ENCODE measurements around the gene IFNAR2. TPM values are rescaled to one million over a fixed set of nuclear protein-coding genes. Genes with fewer than 3 reads are reported as not detected.
"Not testable (repeated sequence)": the region's sequence is repeated elsewhere in the genome, so short reads cannot be mapped to it uniquely, and the experiment has no call there.

The IFNAR2 gene
- total RNA-seq, 1 experiment from 2014 or later: 5.1 TPM

DNA sequence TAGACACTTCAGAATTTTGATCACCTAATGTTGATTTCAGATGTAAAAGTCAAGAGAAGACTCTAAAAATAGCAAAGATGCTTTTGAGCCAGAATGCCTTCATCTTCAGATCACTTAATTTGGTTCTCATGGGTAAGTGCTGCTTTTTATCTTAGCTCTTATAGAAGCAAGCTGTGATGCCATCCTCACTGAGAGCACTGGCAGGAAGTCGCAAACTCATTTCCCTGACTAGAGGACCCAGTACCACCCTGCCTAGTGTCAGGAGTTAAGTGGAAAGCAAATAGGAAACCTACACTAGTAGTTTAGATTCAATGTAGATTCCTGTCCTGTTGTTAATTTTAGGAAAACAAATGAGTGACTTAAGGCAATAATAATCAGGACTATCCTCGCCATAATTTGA lies 12.1 kb downstream of the IFNAR2 start:
- peaks cover 21% of the 10 kb centered on the region for H3K36me3 ChIP-seq
- H3K9me3 ChIP-seq (replicated peaks): no peaks in the 10 kb centered on the region
- DNase-seq (ENCODE audit: low read depth in 1 of 2, low spot score in 2 of 2): no peak
- no peak overlapping the region for H3K27ac ChIP-seq
- no peaks in the 10 kb centered on the region for H3K27me3 ChIP-seq (replicated peaks)
- 0 out of 2 replicates have a peak, but pooled peaks cover 3% of the 10 kb centered on the region for H3K4me1 ChIP-seq (replicated peaks)
- no peak overlapping the region for H3K4me3 ChIP-seq

DNA sequence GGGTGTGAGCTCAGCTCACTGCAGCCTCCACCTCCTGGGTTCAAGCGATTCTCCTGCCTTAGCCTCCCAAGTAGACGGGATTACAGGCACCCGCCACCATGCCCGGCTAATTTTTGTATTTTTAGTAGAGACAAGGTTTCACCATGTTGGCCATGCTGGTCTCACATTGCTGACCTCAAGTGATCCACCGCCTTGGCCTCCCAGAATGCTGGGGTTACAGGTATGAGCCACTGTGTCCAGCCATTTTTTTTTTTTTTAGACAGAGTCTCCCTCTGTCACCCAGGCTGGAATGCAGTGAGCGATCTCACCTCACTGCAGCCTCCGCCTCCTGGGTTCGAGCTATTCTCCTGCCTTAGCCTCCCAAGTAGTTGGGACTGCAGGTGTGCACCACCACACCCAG lies 13.1 kb downstream of the IFNAR2 start:
- H3K36me3 ChIP-seq: peaks cover 28% of the 10 kb centered on the region
- H3K27ac ChIP-seq; DNase-seq (ENCODE audit: low read depth in 1 of 2, low spot score in 2 of 2); H3K4me3 ChIP-seq; H3K9me3 ChIP-seq (replicated peaks); H3K27me3 ChIP-seq (replicated peaks); H3K4me1 ChIP-seq (replicated peaks): not testable (repeated sequence)

DNA sequence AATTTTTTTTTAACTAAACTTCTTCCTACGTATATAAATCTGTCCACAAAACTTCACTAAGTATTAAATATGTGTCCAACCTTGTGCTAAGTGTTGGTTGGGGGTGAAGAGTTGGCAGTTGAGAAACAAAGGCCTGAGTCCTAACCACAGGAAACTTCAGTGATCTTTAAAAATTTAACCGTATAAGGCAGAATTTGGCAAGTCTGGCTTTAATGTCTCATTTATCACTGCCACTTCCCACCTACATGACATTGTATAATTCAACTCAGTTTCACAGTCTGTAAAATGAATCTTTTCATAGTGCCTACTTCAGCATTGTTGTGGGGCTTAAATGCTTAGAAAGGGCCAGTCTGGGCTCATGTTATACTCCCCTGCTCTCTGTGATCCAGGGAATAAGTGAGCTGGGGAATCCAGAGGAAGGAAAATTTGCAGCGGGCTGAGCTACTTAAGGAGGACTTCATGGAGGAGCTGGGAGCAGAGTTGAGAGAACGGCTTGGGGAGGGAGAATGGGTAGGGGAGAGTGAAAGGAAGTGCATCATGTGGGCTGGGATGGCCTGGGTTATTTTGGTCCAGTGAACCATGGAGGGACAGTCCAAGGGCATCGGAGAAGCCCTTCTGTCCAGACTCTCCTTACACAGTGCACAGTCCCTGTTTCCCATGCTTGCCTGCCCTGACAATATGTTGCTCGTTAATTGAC lies 14.5 kb downstream of the IFNAR2 start:
- H3K27me3 ChIP-seq (replicated peaks): no peaks in the 10 kb centered on the region
- DNase-seq (ENCODE audit: low read depth in 1 of 2, low spot score in 2 of 2): no peak
- peaks cover 39% of the 10 kb centered on the region for H3K36me3 ChIP-seq
- no peaks in the 10 kb centered on the region for H3K9me3 ChIP-seq (replicated peaks)
- H3K4me3 ChIP-seq: no peak overlapping the region
- no peaks in the 10 kb centered on the region for H3K4me1 ChIP-seq (replicated peaks)
- H3K27ac ChIP-seq: no peak overlapping the region

DNA sequence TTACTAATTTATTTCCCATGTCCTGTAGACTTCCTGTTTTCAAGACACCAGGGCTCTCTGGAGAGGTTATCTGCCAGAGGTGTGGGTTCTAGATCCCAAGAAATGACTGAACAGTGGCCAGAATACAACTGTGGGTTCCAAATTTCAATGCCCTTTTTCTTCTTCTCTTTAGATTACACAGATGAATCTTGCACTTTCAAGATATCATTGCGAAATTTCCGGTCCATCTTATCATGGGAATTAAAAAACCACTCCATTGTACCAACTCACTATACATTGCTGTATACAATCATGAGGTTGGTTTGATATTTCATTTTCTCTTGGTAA lies 15.0 kb downstream of the IFNAR2 start:
- Histone ChIP-seq H3K27ac (no peak overlapping the region), H3K27me3 (replicated peaks) (no peaks in the 10 kb centered on the region), H3K4me3 (no peak overlapping the region), H3K36me3 (peaks cover 44% of the 10 kb centered on the region), H3K4me1 (replicated peaks) (no peaks in the 10 kb centered on the region), H3K9me3 (replicated peaks) (no peaks in the 10 kb centered on the region)
- no peak for DNase-seq (ENCODE audit: low read depth in 1 of 2, low spot score in 2 of 2)

DNA sequence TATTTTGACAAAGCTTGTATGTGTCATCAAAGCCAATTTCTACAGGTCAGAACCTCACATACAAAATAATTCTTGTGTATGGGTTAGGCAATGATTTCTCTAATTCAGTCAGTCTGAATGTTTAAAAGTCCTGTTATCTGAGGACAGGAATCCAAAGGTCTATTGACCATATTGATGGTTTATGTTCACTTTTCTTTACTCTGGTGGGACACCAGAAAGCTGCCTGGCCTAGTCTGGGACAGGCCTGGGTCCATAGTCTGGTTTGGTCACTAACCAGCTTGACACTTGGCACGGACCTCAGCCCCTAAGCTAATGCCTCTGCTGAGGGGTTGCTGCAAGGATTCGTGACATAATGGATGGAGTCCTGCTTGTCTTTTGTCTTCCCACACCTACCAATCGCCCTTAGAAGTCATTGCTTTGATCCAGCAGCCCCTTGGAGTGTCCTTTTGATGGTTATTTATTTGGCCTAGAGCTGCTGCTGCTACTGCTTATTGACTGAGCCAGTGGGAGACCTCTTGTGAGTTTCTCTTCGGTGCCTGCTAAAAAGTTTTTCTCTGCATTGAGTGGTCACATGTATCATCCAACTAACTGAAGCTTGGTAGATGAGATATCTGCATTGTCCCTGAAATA lies 15.7 kb downstream of the IFNAR2 start:
- Histone ChIP-seq H3K4me1 (replicated peaks) (no peaks in the 10 kb centered on the region), H3K36me3 (peaks cover 49% of the 10 kb centered on the region), H3K27ac (no peak overlapping the region), H3K27me3 (replicated peaks) (no peaks in the 10 kb centered on the region), H3K9me3 (replicated peaks) (no peaks in the 10 kb centered on the region), H3K4me3 (no peak overlapping the region)
- DNase-seq (ENCODE audit: low read depth in 1 of 2, low spot score in 2 of 2): no peak

DNA sequence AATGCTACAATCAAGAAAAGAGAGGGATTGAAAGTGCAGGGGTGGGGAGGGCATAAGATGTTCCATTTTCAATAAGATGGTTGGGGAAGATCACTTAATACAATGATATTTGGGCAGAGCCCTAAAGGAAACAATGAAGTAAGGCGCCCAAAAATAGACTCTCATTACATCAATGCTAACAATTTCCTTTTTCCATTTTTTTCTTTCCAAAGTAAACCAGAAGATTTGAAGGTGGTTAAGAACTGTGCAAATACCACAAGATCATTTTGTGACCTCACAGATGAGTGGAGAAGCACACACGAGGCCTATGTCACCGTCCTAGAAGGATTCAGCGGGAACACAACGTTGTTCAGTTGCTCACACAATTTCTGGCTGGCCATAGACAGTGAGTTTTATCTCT lies 16.8 kb downstream of the IFNAR2 start:
- H3K27ac ChIP-seq: no peak overlapping the region
- no peaks in the 10 kb centered on the region for H3K9me3 ChIP-seq (replicated peaks)
- H3K36me3 ChIP-seq: peaks cover 60% of the 10 kb centered on the region
- no peak overlapping the region for H3K4me3 ChIP-seq
- no peaks in the 10 kb centered on the region for H3K4me1 ChIP-seq (replicated peaks)
- no peak for DNase-seq (ENCODE audit: low read depth in 1 of 2, low spot score in 2 of 2)
- H3K27me3 ChIP-seq (replicated peaks): no peaks in the 10 kb centered on the region

DNA sequence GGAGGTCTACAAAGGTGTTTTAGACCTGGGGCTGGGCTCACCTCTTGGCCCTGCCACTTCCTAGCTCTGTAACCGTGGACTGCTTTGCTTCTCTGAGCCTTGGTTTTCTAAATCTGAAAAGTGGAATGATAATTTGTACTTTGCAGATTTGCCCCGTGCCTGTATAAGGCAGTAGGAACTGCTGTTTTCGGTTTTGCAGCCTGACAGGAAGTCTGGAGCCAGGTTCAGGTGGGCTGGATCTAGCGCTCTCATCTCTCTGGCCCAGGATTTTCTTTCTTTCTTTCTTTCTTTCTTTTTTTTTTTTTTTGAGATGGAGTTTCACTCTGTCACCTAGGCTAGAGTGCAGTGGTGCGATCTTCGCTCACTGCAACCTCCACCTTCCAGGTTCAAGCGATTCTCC lies 17.2 kb downstream of the IFNAR2 start:
- Histone ChIP-seq H3K4me1 (replicated peaks) (no peaks in the 10 kb centered on the region), H3K9me3 (replicated peaks) (no peaks in the 10 kb centered on the region)

DNA sequence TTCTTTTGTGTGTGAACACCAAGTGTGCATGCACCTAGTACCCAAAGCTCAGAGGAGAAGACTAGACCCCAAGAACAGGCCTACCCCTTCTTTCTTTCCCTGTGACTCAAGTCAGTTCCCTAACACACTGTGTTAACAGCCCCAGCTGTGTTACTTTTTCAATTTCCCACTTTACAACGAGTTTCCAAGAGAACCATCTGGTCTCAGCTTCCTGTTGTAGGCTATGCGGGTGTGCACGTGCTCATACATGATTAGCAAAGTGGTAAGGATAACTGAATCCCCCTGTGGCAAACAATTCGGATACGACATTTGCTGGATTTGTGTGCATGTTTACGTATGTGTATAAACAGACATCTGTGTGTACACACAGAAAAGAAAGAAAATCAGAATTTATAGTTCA lies 17.9 kb downstream of the IFNAR2 start:
- no peaks in the 10 kb centered on the region for H3K9me3 ChIP-seq (replicated peaks)
- no peaks in the 10 kb centered on the region for H3K27me3 ChIP-seq (replicated peaks)
- H3K4me3 ChIP-seq: no peak overlapping the region
- peaks cover 69% of the 10 kb centered on the region for H3K36me3 ChIP-seq
- H3K27ac ChIP-seq: no peak overlapping the region
- no peaks in the 10 kb centered on the region for H3K4me1 ChIP-seq (replicated peaks)
- DNase-seq (ENCODE audit: low read depth in 1 of 2, low spot score in 2 of 2): no peak

More for the DNA sequence above, 17.2 kb downstream of the IFNAR2 start:
- peaks cover 62% of the 10 kb centered on the region for H3K36me3 ChIP-seq
- H3K4me3 ChIP-seq: no peak overlapping the region
- no peak for DNase-seq (ENCODE audit: low read depth in 1 of 2, low spot score in 2 of 2)
- H3K27ac ChIP-seq: no peak overlapping the region
- no peaks in the 10 kb centered on the region for H3K27me3 ChIP-seq (replicated peaks)

DNA sequence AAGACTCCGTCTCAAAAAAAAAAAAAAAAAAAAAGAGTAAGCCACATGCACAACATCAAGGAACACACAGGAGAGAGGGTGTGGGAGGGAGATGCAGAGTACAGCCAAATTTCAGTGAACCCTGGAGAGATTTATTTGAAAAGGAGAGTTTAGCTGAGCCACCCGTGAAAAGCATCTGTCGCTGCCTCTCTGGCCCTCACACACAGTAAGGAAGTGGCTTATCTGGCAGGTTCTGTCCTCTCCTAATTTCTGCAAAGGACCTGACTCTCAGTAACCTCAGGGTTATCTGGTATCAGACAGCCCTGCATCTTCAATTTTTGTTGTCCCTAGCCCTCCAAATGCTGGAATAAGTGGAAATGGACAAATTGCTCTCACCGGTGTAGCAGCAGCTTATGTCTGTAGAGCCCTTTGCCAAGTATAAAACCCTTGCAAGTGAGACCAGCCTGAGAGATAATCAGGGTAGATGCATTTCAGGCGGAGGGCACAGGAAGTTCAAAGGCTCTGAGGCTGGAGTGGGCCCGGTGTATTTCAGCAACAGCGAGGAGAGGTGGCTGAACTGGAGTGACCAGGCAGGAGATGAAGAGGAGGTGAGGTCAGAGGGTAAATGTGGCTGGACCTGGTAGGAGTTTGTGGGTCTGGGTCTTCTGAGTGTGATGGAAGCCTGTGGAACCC lies 19.7 kb downstream of the IFNAR2 start:
- Histone ChIP-seq H3K27ac (no peak overlapping the region), H3K36me3 (peaks cover 71% of the 10 kb centered on the region)

DNA sequence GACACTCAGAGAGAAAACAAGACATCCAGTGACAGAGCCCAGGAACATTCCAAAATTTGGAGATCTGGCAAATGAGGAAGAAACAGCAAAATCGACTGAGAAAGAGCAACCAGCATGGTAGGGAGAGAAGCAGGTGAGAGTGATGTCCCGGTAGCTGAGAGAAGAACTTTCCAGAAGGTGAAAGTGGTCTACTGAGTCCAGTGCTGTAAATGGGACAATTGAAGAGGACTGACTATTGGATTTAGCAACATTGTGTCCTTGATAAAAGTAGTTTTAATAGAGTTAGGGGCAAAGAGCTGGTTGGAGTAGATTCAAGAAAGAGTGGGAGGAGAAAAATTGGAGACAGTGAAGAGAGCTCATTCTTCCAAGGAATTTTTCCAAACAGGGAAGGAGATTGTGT lies 21.4 kb downstream of the IFNAR2 start:
- Histone ChIP-seq H3K27ac (no peak overlapping the region), H3K4me1 (replicated peaks) (no peaks in the 10 kb centered on the region), H3K4me3 (no peak overlapping the region), H3K27me3 (replicated peaks) (no peaks in the 10 kb centered on the region), H3K36me3 (peaks cover 59% of the 10 kb centered on the region), H3K9me3 (replicated peaks) (no peaks in the 10 kb centered on the region)
- no peak for DNase-seq (ENCODE audit: low read depth in 1 of 2, low spot score in 2 of 2)

More for the DNA sequence above, 19.7 kb downstream of the IFNAR2 start:
- no peaks in the 10 kb centered on the region for H3K9me3 ChIP-seq (replicated peaks)
- H3K4me3 ChIP-seq: no peak overlapping the region
- no peaks in the 10 kb centered on the region for H3K27me3 ChIP-seq (replicated peaks)
- no peak for DNase-seq (ENCODE audit: low read depth in 1 of 2, low spot score in 2 of 2)
- H3K4me1 ChIP-seq (replicated peaks): no peaks in the 10 kb centered on the region

DNA sequence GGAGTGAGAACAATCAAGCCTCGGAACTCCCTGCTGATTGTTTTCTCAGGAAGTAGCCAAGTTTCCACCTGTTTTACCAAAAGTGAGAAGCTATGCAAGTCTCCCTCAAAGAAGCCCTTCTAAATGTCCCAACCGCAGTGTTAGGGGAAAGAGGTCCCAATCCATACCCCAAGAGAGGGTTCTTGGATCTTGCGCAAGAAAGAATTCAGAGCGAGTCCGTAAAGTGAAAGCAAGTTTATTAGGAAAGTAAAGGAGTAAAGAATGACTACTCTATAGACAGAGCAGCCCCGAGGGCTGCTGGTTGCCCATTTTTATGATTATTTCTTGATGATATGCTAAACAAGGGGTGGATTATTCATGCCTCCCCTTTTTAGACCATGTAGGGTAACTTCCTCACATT lies 23.6 kb downstream of the IFNAR2 start:
- H3K4me1 ChIP-seq (replicated peaks); H3K27me3 ChIP-seq (replicated peaks); H3K27ac ChIP-seq; DNase-seq (ENCODE audit: low read depth in 1 of 2, low spot score in 2 of 2); H3K9me3 ChIP-seq (replicated peaks); H3K4me3 ChIP-seq: not testable (repeated sequence)
- H3K36me3 ChIP-seq: peaks cover 58% of the 10 kb centered on the region

DNA sequence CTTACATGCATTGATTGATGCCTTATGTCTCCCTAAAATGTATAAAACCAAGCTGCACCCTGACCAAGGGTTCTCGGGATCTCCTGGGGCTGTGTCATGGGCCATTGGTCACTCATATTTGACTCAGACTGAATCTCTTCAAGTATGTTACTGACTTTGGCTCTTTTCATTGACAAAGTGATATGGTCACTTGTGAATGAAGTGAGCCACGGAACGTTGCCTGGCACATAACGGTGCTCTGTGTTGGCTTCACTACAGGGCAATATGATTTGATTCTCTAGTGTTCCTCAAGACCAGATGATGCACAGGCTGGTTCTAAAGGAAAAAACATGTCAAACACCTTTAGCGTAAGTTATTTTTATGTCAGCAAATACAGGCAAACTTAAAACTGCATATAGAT lies 25.0 kb downstream of the IFNAR2 start:
- no peaks in the 10 kb centered on the region for H3K9me3 ChIP-seq (replicated peaks)
- no peaks in the 10 kb centered on the region for H3K27me3 ChIP-seq (replicated peaks)
- H3K4me1 ChIP-seq (replicated peaks): peaks cover 6% of the 10 kb centered on the region; the same call in 1 of the 2 replicates
- no peak for DNase-seq (ENCODE audit: low read depth in 1 of 2, low spot score in 2 of 2)
- no peak overlapping the region for H3K27ac ChIP-seq
- peaks cover 44% of the 10 kb centered on the region for H3K36me3 ChIP-seq
- no peak overlapping the region for H3K4me3 ChIP-seq

DNA sequence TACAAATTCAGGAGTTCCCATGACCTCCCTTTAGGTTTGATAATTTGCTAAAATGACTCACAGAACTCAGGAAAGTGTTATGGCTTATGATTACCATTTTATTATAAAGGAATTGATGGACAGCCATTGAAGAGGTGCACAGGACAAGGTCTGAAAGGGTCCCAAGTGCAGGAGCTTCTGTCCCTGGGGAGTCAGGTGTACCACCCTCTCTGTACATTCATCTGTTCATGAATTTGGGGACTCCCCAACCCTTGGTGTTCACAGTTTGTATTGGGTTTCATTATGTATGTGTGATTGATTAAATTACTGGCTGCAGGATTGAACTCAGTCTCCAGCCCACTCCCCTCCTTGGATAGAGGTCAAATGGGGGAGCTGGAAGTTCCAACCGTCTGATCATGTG lies 25.7 kb downstream of the IFNAR2 start:
- no peak for DNase-seq (ENCODE audit: low read depth in 1 of 2, low spot score in 2 of 2)
- peaks cover 39% of the 10 kb centered on the region for H3K36me3 ChIP-seq

DNA sequence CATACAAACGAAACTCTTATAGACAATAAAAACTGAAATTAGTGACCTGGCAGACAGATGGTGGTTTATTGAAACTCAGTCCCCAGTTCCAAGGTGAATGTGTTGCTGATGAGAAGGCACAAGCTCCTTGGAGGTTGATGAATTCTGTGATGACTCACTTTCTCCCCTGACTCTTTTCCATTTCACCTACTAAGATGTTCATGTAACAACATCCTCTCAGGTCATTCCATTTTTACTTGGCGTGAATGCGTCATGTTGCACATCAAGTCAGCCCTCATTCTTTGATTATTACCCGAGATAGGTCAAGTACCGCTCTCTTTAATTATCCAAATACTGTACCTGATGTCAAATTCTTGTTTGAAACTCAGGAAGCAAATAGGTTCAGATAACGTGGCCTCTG lies 26.3 kb downstream of the IFNAR2 start:
- H3K4me1 ChIP-seq (replicated peaks): peaks cover 6% of the 10 kb centered on the region; the same call in 1 of the 2 replicates
- no peaks in the 10 kb centered on the region for H3K9me3 ChIP-seq (replicated peaks)
- H3K4me3 ChIP-seq: no peak overlapping the region
- H3K27ac ChIP-seq: no peak overlapping the region
- H3K36me3 ChIP-seq: peaks cover 33% of the 10 kb centered on the region
- no peak for DNase-seq (ENCODE audit: low read depth in 1 of 2, low spot score in 2 of 2)
- no peaks in the 10 kb centered on the region for H3K27me3 ChIP-seq (replicated peaks)

More for the DNA sequence above, 25.7 kb downstream of the IFNAR2 start:
- Histone ChIP-seq H3K27me3 (replicated peaks) (no peaks in the 10 kb centered on the region), H3K27ac (no peak overlapping the region), H3K9me3 (replicated peaks) (no peaks in the 10 kb centered on the region), H3K4me1 (replicated peaks) (peaks cover 6% of the 10 kb centered on the region; the same call in 1 of the 2 replicates), H3K4me3 (no peak overlapping the region)
